Vagina (tissue), 2 donors: ENCODE measurements around the gene TNS2.

Experiments
- POLR2A ChIP-seq, 2 donors: fragments of 450-650 bp; IDR thresholded peaks; one replicate each; pipeline ENCODE4 v1.6.1; 2017; ENCODE audit warnings: antibody characterized with exemption in 2 of 2, mild to moderate bottlenecking in 2 of 2, moderate library complexity in 2 of 2
- POLR2AphosphoS5 ChIP-seq, 2 donors: sonication (generic); formaldehyde crosslinking; IDR thresholded peaks; one replicate each; pipeline ENCODE4 v1.9.0; 2017; ENCODE audit warnings: antibody characterized with exemption in 2 of 2, mild to moderate bottlenecking in 2 of 2, low read depth in 1 of 2; ENCODE audit not compliant: insufficient read depth in 1 of 2
- TF ChIP-seq, protein P1 (sequence below), 3 experiments: fragments of 450-650 bp in 2 of 3; fragments of 200-600 bp in 1 of 3; sonication (generic) in 1 of 3; IDR thresholded peaks; one replicate each; pipeline ENCODE4 v1.5.1; 2017 to 2019; ENCODE audit warnings: antibody characterized with exemption in 3 of 3, mild to moderate bottlenecking in 2 of 3, moderate library complexity in 2 of 3

DNA sequence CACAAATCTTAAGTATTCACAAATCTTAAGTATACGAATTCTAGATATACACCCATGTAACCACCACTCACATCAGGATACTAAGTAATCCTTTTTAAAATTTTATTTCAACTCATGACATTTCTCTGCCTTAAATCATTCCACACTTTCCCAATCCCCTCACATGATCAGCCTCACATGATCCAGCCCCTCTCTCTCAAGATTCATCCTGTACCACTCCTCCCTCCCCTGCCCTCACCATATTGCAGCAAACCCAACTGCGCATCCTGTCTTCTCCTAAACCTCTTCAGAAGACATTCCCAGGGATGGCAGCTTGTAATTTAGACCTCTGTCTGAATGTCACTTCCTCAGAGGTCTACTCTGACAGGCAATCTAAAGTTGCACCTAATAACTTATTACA, 45.3 kb upstream of the TNS2 start:
- peak in 1 of 2 donors; percentile 1 for TF ChIP-seq POLR2AphosphoS5 (IDR thresholded peaks at IDR 0.05; ENCODE audit: insufficient read depth in 1 of 2, low read depth in 1 of 2)
- TF ChIP-seq, protein P1, sequence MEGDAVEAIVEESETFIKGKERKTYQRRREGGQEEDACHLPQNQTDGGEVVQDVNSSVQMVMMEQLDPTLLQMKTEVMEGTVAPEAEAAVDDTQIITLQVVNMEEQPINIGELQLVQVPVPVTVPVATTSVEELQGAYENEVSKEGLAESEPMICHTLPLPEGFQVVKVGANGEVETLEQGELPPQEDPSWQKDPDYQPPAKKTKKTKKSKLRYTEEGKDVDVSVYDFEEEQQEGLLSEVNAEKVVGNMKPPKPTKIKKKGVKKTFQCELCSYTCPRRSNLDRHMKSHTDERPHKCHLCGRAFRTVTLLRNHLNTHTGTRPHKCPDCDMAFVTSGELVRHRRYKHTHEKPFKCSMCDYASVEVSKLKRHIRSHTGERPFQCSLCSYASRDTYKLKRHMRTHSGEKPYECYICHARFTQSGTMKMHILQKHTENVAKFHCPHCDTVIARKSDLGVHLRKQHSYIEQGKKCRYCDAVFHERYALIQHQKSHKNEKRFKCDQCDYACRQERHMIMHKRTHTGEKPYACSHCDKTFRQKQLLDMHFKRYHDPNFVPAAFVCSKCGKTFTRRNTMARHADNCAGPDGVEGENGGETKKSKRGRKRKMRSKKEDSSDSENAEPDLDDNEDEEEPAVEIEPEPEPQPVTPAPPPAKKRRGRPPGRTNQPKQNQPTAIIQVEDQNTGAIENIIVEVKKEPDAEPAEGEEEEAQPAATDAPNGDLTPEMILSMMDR (IDR thresholded peaks at IDR 0.05): no peak
- no peak for TF ChIP-seq POLR2A (IDR thresholded peaks at IDR 0.05)
